Measurements from ENCODE around the gene PTGER1.

Gene PTGER1

GRCh38 chr19:14439014-14439413 is 36.1 kb downstream of the PTGER1 start:
- ATAC-seq, result no peak
- TF ChIP-seq, protein P1, sequence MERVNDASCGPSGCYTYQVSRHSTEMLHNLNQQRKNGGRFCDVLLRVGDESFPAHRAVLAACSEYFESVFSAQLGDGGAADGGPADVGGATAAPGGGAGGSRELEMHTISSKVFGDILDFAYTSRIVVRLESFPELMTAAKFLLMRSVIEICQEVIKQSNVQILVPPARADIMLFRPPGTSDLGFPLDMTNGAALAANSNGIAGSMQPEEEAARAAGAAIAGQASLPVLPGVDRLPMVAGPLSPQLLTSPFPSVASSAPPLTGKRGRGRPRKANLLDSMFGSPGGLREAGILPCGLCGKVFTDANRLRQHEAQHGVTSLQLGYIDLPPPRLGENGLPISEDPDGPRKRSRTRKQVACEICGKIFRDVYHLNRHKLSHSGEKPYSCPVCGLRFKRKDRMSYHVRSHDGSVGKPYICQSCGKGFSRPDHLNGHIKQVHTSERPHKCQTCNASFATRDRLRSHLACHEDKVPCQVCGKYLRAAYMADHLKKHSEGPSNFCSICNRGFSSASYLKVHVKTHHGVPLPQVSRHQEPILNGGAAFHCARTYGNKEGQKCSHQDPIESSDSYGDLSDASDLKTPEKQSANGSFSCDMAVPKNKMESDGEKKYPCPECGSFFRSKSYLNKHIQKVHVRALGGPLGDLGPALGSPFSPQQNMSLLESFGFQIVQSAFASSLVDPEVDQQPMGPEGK (CRISPR knock-in tag; IDR thresholded peaks at IDR 0.05; ENCODE audit: borderline replicate concordance), result no peak
- TF ChIP-seq ARNTL (CRISPR knock-in tag; IDR thresholded peaks at IDR 0.05; ENCODE audit: borderline replicate concordance, low read depth), result no peak
- no peak for TF ChIP-seq ZFP30 (CRISPR knock-in tag; IDR thresholded peaks at IDR 0.05)
- no peak for TF ChIP-seq OSR1 (CRISPR knock-in tag; IDR thresholded peaks at IDR 0.05)

DNA sequence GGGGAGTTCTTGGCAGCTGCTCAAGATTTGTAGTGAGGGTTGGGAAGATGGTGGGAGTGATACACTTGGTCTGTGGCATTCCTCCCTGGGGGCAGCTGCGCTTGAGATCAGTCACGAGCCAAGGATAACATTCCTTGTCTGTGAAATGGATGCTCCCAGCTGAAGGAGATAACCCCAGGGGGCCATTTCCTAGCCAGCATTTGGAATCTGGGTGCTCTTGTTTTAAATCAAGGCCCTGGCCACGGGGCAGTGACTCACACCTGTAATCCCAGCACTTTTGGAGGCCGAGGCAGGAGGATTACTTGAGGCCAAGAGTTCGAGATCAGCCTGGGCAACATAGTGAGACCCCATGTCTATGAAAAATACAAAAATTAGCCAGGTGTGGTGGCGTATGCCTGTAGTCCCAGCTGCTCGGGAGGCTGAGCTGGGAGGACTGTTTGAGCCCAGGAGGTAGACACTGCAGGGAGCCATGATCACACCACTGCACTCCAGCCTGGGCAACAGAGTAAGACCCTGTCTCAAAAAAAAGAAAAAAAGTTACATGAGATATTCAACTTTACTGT is 37.5 kb downstream of the PTGER1 start:
- no peak for ATAC-seq
- TF ChIP-seq TCF4 (CRISPR knock-in tag; IDR thresholded peaks at IDR 0.05; ENCODE audit: borderline replicate concordance) (no peak), ARNTL (CRISPR knock-in tag; IDR thresholded peaks at IDR 0.05; ENCODE audit: borderline replicate concordance, low read depth) (no peak), PPARA (CRISPR knock-in tag; IDR thresholded peaks at IDR 0.05; ENCODE audit: borderline replicate concordance) (no peak), BACH2 (CRISPR knock-in tag; IDR thresholded peaks at IDR 0.05; ENCODE audit: borderline replicate concordance) (no peak), SNAI2 (CRISPR knock-in tag; IDR thresholded peaks at IDR 0.05) (no peak), ZNF8 (CRISPR knock-in tag; IDR thresholded peaks at IDR 0.05) (no peak)
- TF ChIP-seq, protein P1 (CRISPR knock-in tag; IDR thresholded peaks at IDR 0.05; ENCODE audit: borderline replicate concordance), result no peak

GRCh38 chr19:14435320-14436050 is 39.7 kb downstream of the PTGER1 start:
- TF ChIP-seq ZFP30 (CRISPR knock-in tag; IDR thresholded peaks at IDR 0.05), result no peak
- TF ChIP-seq ZNF8 (CRISPR knock-in tag; IDR thresholded peaks at IDR 0.05), result no peak
- no peak for TF ChIP-seq TCF4 (CRISPR knock-in tag; IDR thresholded peaks at IDR 0.05; ENCODE audit: borderline replicate concordance)
- TF ChIP-seq, protein P1 (CRISPR knock-in tag; IDR thresholded peaks at IDR 0.05; ENCODE audit: borderline replicate concordance), result no peak
- no peak for TF ChIP-seq ZNF565 (CRISPR knock-in tag; conservative IDR thresholded peaks at IDR 0.05; ENCODE audit: low read depth)
- TF ChIP-seq ZNF70 (CRISPR knock-in tag; IDR thresholded peaks at IDR 0.05), result no peak
- TF ChIP-seq TOX (CRISPR knock-in tag; IDR thresholded peaks at IDR 0.05; ENCODE audit: borderline replicate concordance), result no peak
- TF ChIP-seq, protein P2, sequence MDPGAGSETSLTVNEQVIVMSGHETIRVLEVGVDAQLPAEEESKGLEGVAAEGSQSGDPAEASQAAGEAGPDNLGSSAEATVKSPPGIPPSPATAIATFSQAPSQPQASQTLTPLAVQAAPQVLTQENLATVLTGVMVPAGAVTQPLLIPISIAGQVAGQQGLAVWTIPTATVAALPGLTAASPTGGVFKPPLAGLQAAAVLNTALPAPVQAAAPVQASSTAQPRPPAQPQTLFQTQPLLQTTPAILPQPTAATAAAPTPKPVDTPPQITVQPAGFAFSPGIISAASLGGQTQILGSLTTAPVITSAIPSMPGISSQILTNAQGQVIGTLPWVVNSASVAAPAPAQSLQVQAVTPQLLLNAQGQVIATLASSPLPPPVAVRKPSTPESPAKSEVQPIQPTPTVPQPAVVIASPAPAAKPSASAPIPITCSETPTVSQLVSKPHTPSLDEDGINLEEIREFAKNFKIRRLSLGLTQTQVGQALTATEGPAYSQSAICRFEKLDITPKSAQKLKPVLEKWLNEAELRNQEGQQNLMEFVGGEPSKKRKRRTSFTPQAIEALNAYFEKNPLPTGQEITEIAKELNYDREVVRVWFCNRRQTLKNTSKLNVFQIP (CRISPR knock-in tag; IDR thresholded peaks at IDR 0.05; ENCODE audit: borderline replicate concordance, low read depth), result no peak
- no peak for TF ChIP-seq ESRRG (CRISPR knock-in tag; IDR thresholded peaks at IDR 0.05)
- no peak for TF ChIP-seq CSDC2 (CRISPR knock-in tag; IDR thresholded peaks at IDR 0.05)
- TF ChIP-seq, protein P3, sequence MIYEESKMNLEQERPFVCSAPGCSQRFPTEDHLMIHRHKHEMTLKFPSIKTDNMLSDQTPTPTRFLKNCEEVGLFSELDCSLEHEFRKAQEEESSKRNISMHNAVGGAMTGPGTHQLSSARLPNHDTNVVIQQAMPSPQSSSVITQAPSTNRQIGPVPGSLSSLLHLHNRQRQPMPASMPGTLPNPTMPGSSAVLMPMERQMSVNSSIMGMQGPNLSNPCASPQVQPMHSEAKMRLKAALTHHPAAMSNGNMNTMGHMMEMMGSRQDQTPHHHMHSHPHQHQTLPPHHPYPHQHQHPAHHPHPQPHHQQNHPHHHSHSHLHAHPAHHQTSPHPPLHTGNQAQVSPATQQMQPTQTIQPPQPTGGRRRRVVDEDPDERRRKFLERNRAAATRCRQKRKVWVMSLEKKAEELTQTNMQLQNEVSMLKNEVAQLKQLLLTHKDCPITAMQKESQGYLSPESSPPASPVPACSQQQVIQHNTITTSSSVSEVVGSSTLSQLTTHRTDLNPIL (CRISPR knock-in tag; IDR thresholded peaks at IDR 0.05; ENCODE audit: low read depth), result no peak
- TF ChIP-seq SNAI2 (CRISPR knock-in tag; IDR thresholded peaks at IDR 0.05), result no peak
- ATAC-seq, result no peak

All from SK-N-SH treated with all-trans-retinoic acid at 6 μM for 48 hours (cell line).